HL-60 (cell line): ENCODE data around the gene PYDC1.

Experiments
- DNase-seq, 2 experiments: peaks; one replicate each; pipeline ENCODE4 v3.0.0-alpha.2; 2010 to 2020; ENCODE audit warnings: low read depth in 1 of 2, low spot score in 1 of 2
- H3K27ac ChIP-seq: fragments of 250-450 bp; sonication (Bioruptor Pico); replicated peaks from 2 replicates; pipeline ENCODE4 v1.5.1; 2020; ENCODE audit warnings: mild to moderate bottlenecking, moderate library complexity
- H3K27me3 ChIP-seq: fragments of 250-450 bp; sonication (Bioruptor Pico); 2 replicates; pipeline ENCODE4 v1.5.1; 2021; ENCODE audit warnings: mild to moderate bottlenecking, moderate library complexity; ENCODE audit not compliant: insufficient read depth, poor library complexity, severe bottlenecking
- H3K4me3 ChIP-seq: replicated peaks from 2 replicates; pipeline ENCODE4 v1.5.1; 2011; ENCODE audit warnings: mild to moderate bottlenecking, control low read depth, low read length; ENCODE audit not compliant: insufficient read depth
- CTCF ChIP-seq: IDR thresholded peaks from one replicate; pipeline ENCODE4 v1.5.1; 2011; ENCODE audit warnings: low read length, control low read depth, inconsistent platforms; ENCODE audit not compliant: insufficient read depth
- GABPA ChIP-seq: IDR thresholded peaks from 2 replicates; pipeline ENCODE4 v1.6.1; 2012; ENCODE audit warnings: low read depth
- POLR2AphosphoS5 ChIP-seq: IDR thresholded peaks from 2 replicates; pipeline ENCODE4 v1.6.1; 2012; ENCODE audit warnings: low read depth
- SPI1 ChIP-seq: IDR thresholded peaks from 2 replicates; pipeline ENCODE4 v1.6.1; 2012; ENCODE audit warnings: low read depth, mild to moderate bottlenecking, borderline replicate concordance
- TF ChIP-seq, protein P1 (sequence below): IDR thresholded peaks from 2 replicates; pipeline ENCODE4 v1.6.1; 2012; ENCODE audit warnings: low read depth; ENCODE audit not compliant: insufficient replicate concordance

Gene PYDC1

DNA sequence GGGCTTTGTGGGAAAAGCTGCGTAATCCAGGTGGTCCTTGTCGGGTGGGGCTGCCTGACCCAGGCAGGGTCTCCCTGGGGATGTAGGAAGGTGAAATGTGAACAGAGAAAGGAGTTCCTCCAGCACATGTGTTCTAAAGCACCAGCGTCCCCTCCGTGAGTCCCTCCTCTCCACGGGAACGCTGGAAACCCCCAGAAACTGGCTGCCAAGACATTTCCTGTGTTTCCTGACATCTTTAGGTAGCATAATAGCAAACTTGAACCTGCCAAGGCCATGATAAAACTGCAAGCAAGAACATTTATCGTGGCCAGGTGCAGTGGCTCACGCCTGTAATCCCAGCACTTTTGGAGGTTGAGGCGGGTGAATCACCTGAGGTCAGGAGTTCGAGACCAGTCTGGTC, 12.6 kb upstream of the PYDC1 start:
- H3K4me3 ChIP-seq = no peak overlapping the region
- TF ChIP-seq SPI1 (no peak), POLR2AphosphoS5 (no peak), CTCF (no peak), GABPA (no peak)
- TF ChIP-seq, protein P1, sequence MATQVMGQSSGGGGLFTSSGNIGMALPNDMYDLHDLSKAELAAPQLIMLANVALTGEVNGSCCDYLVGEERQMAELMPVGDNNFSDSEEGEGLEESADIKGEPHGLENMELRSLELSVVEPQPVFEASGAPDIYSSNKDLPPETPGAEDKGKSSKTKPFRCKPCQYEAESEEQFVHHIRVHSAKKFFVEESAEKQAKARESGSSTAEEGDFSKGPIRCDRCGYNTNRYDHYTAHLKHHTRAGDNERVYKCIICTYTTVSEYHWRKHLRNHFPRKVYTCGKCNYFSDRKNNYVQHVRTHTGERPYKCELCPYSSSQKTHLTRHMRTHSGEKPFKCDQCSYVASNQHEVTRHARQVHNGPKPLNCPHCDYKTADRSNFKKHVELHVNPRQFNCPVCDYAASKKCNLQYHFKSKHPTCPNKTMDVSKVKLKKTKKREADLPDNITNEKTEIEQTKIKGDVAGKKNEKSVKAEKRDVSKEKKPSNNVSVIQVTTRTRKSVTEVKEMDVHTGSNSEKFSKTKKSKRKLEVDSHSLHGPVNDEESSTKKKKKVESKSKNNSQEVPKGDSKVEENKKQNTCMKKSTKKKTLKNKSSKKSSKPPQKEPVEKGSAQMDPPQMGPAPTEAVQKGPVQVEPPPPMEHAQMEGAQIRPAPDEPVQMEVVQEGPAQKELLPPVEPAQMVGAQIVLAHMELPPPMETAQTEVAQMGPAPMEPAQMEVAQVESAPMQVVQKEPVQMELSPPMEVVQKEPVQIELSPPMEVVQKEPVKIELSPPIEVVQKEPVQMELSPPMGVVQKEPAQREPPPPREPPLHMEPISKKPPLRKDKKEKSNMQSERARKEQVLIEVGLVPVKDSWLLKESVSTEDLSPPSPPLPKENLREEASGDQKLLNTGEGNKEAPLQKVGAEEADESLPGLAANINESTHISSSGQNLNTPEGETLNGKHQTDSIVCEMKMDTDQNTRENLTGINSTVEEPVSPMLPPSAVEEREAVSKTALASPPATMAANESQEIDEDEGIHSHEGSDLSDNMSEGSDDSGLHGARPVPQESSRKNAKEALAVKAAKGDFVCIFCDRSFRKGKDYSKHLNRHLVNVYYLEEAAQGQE = no peak
- DNase-seq = no peak
- no peak overlapping the region for H3K27ac ChIP-seq
- H3K27me3 ChIP-seq = no peaks in the 10 kb centered on the region

GRCh38 chr16:31228206-31228605, 11.3 kb upstream of the PYDC1 start:
- TF ChIP-seq POLR2AphosphoS5 (no peak), GABPA (no peak), CTCF (no peak), SPI1 (no peak)
- TF ChIP-seq, protein P1 = no peak

GRCh38 chr16:31225193-31225592, 8.3 kb upstream of the PYDC1 start:
- DNase-seq = no peak
- TF ChIP-seq CTCF = no peak
- Histone ChIP-seq H3K4me3 (no peak overlapping the region), H3K27ac (no peak overlapping the region), H3K27me3 (no peaks in the 10 kb centered on the region)

More at GRCh38 chr16:31228206-31228605, 11.3 kb upstream of the PYDC1 start:
- H3K4me3 ChIP-seq = no peak overlapping the region
- no peak for DNase-seq
- no peaks in the 10 kb centered on the region for H3K27me3 ChIP-seq
- no peak overlapping the region for H3K27ac ChIP-seq

GRCh38 chr16:31224092-31224955, 7.4 kb upstream of the PYDC1 start:
- Histone ChIP-seq H3K4me3 (no peak overlapping the region), H3K27me3 (no peaks in the 10 kb centered on the region), H3K27ac (no peak overlapping the region)
- TF ChIP-seq CTCF (no peak), POLR2AphosphoS5 (no peak), SPI1 (no peak)
- TF ChIP-seq, protein P1 = no peak
- DNase-seq = no peak
